ENCODE data around the gene UCHL5.
A peak's percentile ranks its signal among the peaks of the same experiment; 100 is the strongest.
"Not testable (repeated sequence)": the region's sequence is repeated elsewhere in the genome, so short reads cannot be mapped to it uniquely, and the experiment has no call there.

The UCHL5 gene

GRCh38 chr1:193062698-193063463 lies 3.7 kb upstream of the UCHL5 start:
- DNase-seq, result no peak

DNA sequence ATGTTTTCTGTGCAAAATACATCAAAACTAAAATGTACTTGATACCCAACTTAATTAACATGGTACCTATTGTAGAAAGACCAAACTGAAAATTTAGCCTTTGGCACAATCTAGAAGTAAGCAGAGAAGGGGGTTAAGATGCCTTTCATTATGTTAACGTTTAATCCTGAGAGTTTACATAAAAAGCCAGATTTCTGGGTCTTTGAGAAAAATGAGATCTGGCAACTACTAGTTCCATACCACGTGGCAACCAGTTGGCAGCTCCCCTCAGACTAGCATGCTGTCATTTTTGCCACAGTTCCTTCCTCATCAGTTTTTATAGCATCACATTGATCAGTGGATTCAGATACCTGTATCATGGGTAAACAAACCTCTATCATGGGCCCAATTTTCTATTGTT lies 1.8 kb upstream of the UCHL5 start:
- no peak for DNase-seq

- DNase-seq, result no peak
Measured at GRCh38 chr1:193060406-193060805, 1.2 kb upstream of the UCHL5 start.

DNA sequence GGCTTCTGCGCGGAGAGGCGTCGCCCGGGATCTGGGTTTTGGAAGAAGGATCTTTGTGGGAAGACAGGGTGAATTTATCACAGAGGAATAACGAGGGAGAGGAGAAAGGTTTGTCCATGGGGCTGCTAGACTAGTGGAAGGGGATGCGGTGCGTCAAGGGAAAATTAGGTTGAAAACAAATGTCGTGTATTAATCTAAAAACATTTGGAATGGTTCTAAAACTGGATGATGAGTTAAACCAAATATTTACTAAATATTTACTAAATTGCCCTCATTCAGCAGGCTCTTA lies 899 bp upstream of the UCHL5 start:
- DNase-seq, result no peak

DNA sequence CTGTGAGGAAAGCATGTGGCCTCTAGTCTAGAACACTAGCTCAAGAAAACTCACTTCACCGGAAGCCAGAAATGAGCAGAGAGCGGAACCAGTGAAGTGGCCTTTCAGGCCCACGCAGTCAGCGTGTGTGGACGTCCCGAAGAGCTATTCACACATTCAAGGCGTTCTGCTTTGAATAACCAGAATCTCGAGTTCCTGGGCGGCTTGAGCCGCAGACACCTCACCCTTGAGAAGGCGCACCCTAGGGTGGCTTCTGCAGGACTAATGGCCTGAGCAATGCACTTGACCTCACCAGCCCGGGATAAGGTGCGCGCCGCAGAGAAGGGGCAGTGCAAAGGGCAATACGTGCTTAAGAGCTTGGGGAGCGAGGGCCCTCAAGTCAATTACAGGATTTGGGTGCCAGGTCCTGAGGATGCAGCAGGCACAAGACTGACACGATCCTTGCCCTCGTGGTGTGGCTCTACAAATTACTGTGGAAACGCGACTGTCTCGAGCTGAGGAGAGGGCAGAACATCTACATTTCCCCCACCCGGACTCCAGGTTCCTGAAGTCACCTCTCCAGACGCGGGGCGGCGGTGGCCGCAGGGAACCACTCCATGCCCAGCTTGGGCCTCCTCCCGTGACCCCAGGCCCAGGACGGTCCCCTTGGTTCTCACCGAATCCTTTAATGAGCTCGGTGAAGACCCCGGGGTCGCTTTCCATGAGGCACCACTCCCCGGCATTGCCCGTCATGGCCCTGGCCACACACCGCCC lies 455 bp downstream of the UCHL5 start:
- DNase-seq, result peak; percentile 86

DNA sequence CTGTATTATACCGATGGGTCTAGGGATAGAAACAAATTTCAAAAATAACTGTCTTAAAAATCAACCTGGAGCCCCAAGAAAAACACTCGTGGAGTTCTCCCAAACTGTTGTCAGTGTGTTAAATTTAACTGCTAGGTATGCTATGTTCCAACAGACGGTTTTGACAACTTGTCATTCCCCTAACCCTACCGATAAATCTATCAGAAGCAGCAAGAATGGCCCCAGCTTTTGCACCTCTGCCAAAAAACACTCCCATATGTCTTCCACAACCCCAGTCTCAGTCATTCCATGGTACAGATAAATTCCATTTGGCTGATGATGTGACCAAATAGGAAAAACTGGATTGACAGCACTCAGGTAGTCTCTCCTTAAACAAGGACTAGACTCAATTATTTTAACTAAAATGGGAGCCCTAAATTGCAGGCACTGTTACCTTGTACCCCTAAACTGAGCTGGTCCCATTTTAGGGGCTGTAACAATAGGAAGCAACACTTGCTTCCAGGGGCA lies 4.9 kb downstream of the UCHL5 start:
- no peak for DNase-seq

- DNase-seq, result not testable (repeated sequence)
Measured at GRCh38 chr1:193048913-193049312, 10.2 kb downstream of the UCHL5 start.

GRCh38 chr1:193042766-193043691 lies 16.1 kb downstream of the UCHL5 start:
- no peak for DNase-seq

DNA sequence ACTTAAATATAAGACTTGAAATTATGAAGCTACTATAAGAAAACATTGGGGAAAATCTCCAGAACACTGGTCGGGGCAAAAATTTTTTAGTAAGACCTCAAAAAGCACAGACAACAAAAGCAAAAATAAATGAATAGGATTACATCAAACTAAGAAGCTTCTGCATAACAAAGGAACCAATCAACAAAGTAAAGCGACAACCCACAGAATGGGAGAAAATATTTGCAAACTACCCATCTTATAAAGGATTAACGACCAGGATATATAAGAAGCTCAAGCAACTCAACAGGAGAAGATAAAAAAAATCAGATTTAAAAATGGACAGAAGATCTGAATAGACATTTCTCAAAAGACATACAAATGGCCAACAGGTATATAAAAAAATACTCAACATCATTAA lies 19.1 kb downstream of the UCHL5 start:
- DNase-seq, result no peak

DNA sequence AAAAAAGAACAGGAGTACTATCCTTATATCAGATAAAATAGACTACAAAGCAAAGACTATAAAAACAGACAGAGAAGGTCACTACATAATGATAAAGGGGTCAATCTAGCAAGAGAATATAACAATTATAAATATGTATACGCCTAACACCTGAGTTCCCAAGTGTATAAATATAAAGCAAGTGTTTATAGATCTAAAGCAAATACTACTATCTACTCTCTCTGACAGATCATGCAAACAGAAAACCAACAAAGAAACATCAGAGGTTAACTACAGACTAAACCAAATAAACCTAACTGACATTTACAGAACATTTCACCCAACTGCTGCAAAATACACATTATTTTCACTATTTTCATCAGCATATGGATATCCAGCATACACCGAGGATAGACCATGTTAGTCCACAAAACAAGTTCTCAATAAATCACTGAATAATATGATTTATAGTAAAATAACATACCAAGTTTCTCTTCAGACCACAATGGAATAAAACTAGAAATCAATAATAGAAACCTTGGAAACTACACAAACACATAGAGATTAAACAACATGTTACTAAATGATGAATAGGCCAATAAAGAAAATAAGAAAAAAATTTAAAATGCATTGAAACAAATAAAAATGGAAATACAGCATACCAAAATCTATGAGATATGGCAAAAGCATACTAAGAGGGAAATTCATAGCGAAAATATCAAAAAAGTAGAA lies 22.7 kb downstream of the UCHL5 start:
- DNase-seq, result no peak

- DNase-seq, result no peak
Measured at GRCh38 chr1:193033610-193034009, 25.6 kb downstream of the UCHL5 start.

DNA sequence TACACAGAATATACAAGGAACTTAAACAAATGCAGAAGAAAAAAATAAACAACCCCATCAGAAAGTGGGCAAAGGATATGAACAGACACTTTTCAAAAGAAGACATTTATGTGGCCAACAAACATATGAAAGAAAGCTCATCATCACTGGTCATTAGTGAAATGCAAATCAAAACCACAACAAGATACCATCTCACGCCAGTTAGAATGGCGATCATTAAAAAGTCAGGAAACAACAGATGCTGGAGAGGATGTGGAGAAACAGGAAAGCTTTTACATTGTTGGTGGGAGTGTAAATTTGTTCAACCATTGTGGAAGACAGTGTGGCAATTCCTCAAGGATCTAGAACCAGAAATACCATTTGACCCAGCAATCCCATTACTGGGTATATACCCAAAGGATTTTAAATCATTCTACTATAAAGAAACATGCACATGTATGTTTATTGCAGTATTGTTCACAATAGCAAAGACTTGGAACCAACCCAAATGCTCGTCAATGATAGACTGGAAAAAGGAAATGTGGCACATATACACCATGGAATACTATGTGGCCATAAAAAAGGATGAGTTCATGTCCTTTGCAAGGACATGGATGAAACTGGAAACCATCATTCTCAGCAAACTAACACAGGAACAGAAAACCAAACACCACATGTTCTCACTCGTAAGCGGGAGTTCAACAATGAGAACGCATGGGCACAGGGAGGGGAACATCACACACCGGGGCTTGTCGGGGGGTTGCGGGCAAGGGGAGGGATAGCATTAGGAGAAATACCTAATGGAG lies 26.3 kb downstream of the UCHL5 start:
- not testable (repeated sequence) for DNase-seq

DNA sequence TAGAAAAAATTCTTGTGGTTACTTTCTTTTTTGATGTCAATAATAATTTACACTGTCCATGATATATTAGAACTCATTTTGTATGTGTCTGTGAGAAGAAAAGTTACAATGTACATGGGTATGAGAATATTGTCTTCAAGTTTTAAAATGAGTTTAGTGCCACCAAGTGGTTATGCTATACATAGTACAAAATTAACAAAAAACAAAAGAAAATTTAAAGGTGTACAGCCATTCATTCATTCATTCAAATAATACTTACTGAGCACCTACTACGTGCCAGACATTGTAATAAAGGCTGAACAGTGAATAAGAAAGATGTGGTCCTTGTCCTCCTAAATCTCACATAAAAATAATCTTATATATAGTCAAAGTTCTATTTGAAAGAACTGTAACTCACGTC lies 27.7 kb downstream of the UCHL5 start:
- no peak for DNase-seq

DNA sequence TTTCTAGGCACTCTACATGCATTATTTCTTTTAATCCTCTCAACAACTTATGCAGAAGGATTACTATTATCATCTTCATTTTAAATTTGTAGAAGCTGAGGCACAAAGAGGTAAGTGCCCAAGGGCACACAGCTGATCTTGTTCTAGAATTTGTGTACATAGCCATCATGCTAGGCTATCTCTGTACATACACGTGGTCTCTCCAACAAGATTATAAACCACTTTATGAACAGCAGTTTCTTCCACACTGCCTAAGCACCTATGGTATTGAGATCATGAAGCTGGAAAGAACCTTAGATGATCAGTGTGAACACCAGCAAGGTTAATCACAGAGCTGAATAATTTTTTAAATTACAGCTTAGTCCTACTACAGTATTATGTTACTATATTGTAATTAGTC lies 28.9 kb downstream of the UCHL5 start:
- DNase-seq, result no peak

DNA sequence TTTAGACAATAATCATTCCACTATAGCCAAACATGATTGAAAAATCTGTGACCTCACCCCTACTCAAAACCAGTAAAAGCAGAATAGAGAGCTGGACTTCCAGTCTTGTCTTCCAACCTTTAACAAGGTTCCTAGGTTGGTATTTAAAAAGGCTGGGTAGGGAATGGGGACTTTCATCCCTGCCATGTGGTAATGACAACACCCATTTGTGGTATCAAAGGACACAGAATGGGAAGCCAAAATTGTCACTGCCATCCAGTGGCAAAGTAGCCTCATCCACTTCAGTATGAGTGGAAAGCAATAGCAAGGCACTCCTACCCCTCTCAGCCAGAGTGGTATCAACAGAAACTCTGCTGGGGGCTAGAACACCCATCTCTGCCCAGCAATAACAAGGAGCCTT lies 33.9 kb downstream of the UCHL5 start:
- DNase-seq, result no peak

DNA sequence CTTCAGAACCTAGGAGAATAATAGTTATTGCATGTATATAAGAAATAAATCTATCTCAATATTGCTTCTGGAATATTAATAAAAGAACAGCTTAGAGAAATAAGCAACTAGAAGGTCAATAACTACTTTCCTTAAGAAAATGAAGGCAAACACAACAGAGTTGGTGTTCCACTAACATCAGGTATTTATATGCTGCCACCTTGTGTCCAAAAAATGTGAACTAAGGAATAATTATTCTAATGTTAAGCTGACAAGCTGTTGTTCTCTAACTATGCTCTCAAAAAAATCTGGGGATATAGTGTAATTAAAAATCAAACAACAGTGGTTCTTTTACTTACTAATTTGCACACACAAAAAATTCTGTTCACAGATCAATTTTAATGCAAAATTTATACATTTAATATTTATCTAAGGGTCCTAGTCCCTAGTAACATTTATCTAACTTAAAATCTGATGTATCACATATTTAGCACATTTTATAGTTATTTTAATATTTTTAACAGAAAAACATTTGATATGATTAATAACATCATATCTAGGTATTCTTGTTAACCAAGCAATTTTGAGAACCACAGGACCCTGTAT lies 39.6 kb downstream of the UCHL5 start:
- DNase-seq, result no peak

DNA sequence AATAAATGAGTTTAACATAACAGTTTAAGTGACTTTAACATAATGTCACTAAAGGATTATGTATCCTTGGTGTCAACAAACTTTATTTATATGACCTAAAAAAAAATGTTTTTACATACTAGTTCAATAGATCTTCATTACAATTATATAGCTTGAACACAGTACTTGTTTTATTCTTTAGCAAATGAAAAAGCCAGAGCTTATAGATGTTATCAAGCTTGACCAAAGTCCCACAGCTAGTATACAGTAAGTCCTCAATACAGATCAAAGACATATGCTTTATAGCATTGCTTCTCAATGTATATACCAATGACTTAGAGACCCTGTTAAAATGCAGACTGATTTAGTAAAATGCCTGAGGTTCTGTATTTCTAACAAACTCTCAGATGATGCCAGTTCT lies 42.4 kb downstream of the UCHL5 start:
- no peak for DNase-seq

- DNase-seq, result no peak
Measured at GRCh38 chr1:193014400-193014799, 44.8 kb downstream of the UCHL5 start.

DNA sequence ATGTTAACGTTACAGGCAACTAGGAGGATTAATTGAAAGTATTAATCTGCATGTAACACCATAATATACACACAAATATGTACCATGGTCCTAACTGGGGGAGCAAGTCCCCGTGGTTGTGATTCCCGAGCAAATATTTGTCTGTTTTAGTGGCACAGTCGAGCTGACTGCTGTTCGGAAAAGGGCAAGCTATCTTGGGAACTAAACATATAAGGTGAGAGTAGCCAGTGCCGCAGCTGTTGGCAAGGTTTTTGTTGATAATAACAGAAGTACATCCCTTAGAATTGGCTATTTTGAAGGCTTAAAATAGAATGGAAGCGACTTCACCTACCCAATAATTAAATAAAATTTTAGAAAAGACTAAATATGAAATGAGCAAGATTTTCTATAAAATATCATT lies 45.5 kb downstream of the UCHL5 start:
- DNase-seq, result no peak

DNA sequence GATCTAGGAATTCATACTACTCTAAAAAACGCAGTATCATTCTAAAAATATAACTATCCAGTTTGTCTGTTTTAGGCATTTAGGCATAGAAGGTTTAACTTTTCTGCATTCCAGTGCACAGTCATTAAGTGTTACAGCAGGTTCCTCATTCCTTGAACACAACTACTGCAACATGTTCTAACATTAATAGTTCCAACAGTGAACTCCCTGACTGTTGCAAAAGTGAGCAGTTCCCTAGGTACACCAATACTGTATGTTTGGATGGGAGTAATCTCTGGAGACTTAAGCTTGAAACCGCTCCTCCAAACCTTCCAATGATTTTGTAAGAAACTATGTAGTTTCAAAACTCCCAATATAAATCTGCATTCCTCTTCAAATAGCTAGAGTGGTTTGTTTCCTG lies 46.2 kb downstream of the UCHL5 start:
- no peak for DNase-seq

DNA sequence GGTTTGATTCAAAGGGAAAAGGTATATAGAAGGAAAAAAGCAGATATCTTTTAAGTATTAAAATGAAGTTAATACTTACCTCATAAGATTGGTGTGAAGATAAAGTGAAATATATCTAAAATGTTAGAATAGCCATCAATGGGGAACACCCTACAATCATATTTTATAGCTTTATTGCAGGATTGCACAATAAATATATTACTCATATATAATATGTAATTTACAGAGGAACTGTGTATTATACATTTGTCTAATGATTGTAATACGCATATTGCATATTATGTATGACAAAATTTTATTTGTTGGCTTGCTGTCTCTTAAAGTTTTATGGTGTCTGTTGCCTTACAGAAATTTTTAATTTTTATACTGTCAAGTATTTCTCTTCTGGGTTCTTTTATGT lies 47.8 kb downstream of the UCHL5 start:
- no peak for DNase-seq

GRCh38 chr1:193009501-193009900 lies 49.7 kb downstream of the UCHL5 start:
- DNase-seq, result no peak

Measured in activated CD8-positive, alpha-beta memory T cell treated with anti-CD3 and anti-CD28 coated beads for 24 hours (primary cell).